Measurements from ENCODE around the gene CFAP210.

- TF ChIP-seq GATA2 (IDR thresholded peaks at IDR 0.05; ENCODE audit: low read depth, low read length) (no peak), GATA3 (IDR thresholded peaks at IDR 0.05; ENCODE audit: low read depth, low read length) (no peak)
These were observed 41.4 kb upstream of the CFAP210 start for GRCh38 chr2:169735623-169736022.

Measured in SH-SY5Y (cell line).